Panc1 (cell line): ENCODE data around the gene FOXO6.
A peak's percentile ranks its signal among the peaks of the same experiment; 100 is the strongest.

ENCODE experiments used
- POLR2AphosphoS5 ChIP-seq: IDR thresholded peaks from 2 replicates; pipeline ENCODE4 v1.6.1; 2012; ENCODE audit warnings: mild to moderate bottlenecking, low read depth, low read length, moderate library complexity
- REST ChIP-seq, 2 experiments: IDR thresholded peaks; 2 replicates each; pipeline ENCODE4 v1.6.1; 2011 to 2012; ENCODE audit warnings: low read depth in 2 of 2, control low read depth in 1 of 2, low read length in 1 of 2, mild to moderate bottlenecking in 1 of 2, moderate library complexity in 1 of 2; ENCODE audit not compliant: insufficient read depth in 1 of 2
- TF ChIP-seq, protein P1 (sequence below): fragments of 450-650 bp; IDR thresholded peaks from 2 replicates; pipeline ENCODE4 v1.5.1; 2017; ENCODE audit warnings: mild to moderate bottlenecking

- TF ChIP-seq, protein P1, sequence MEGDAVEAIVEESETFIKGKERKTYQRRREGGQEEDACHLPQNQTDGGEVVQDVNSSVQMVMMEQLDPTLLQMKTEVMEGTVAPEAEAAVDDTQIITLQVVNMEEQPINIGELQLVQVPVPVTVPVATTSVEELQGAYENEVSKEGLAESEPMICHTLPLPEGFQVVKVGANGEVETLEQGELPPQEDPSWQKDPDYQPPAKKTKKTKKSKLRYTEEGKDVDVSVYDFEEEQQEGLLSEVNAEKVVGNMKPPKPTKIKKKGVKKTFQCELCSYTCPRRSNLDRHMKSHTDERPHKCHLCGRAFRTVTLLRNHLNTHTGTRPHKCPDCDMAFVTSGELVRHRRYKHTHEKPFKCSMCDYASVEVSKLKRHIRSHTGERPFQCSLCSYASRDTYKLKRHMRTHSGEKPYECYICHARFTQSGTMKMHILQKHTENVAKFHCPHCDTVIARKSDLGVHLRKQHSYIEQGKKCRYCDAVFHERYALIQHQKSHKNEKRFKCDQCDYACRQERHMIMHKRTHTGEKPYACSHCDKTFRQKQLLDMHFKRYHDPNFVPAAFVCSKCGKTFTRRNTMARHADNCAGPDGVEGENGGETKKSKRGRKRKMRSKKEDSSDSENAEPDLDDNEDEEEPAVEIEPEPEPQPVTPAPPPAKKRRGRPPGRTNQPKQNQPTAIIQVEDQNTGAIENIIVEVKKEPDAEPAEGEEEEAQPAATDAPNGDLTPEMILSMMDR, result peak; percentile 80
- TF ChIP-seq REST (IDR thresholded peaks at IDR 0.05; ENCODE audit: insufficient read depth in 1 of 2, low read depth in 2 of 2, low read length in 1 of 2), result no peak
- TF ChIP-seq POLR2AphosphoS5, result no peak
Measured at GRCh38 chr1:41423511-41424191, 62.4 kb downstream of the FOXO6 start.
